ENCODE measurements around the gene CFAP298.

Gene CFAP298

GRCh38 chr21:32560896-32561295, 51.3 kb downstream of the CFAP298 start:
- H3K36me3 Mint-ChIP-seq (ENCODE audit: low read depth) = peaks cover 11% of the 10 kb centered on the region
- H3K4me3 Mint-ChIP-seq = no peak overlapping the region
- H3K27ac Mint-ChIP-seq = no peak overlapping the region
- TF ChIP-seq CTCF (IDR thresholded peaks at IDR 0.05) = no peak
- peaks cover 4% of the 10 kb centered on the region for H3K27me3 Mint-ChIP-seq (ENCODE audit: low read depth, poor library complexity)
- no peak for DNase-seq
- peaks cover 24% of the 10 kb centered on the region for H3K9me3 Mint-ChIP-seq
- no peaks in the 10 kb centered on the region for H3K4me1 Mint-ChIP-seq

DNA sequence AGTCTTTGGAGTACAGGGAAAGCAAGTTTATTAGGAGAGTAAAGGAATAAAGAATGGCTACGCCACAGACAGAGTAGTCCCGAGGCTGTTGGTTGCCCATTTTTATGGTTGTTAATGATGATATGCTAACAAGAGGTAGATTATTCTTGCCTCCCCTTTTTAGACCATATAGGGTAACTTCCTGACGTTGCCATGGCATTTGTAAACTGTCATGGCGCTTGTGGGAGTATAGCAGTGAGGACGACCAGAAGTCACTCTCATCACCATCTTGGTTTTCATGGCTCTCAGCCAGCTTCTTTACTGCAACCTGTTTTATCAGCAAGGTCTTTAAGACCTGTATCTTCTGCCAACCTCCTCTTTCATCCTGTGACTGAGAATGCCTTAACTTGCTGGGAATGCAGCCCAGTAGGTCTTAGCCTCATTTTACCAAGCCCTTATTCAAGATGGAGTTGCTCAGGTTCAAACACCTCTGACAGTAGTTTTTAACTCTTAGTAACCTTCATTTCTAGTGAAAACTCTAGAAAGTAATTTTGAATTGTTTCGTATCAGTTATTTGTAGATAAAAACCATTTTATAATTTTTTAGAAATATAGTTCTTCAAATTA, 53.1 kb downstream of the CFAP298 start:
- TF ChIP-seq CTCF (IDR thresholded peaks at IDR 0.05) = no peak
- no peak overlapping the region for H3K27ac Mint-ChIP-seq
- H3K4me1 Mint-ChIP-seq = no peaks in the 10 kb centered on the region
- no peak for DNase-seq
- peaks cover 7% of the 10 kb centered on the region for H3K9me3 Mint-ChIP-seq
- H3K36me3 Mint-ChIP-seq (ENCODE audit: low read depth) = no peaks in the 10 kb centered on the region
- peaks cover 4% of the 10 kb centered on the region for H3K27me3 Mint-ChIP-seq (ENCODE audit: low read depth, poor library complexity)
- no peak overlapping the region for H3K4me3 Mint-ChIP-seq

DNA sequence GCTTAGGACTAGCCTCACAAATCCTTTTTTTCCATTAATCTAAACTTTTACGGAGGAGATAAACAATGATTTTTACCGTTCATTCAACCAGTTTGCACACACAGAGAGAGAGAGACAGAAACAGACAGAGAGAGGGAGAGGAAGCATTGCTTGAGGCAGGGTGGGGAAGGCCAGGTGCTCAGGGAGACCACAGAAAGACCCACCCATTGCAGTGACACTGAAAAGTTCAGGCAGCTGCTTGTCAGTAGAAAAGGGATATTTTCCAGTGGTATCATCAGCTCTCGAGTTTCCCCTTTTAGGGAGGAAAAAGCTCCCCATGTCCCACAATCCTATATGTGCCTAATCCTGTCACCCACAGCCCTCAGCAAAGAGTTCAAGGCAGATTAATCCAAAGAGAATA, 54.1 kb downstream of the CFAP298 start:
- Mint-ChIP-seq H3K27ac (no peak overlapping the region), H3K36me3 (ENCODE audit: low read depth) (no peaks in the 10 kb centered on the region), H3K4me3 (no peak overlapping the region), H3K27me3 (ENCODE audit: low read depth, poor library complexity) (peaks cover 4% of the 10 kb centered on the region), H3K4me1 (no peaks in the 10 kb centered on the region), H3K9me3 (peaks cover 3% of the 10 kb centered on the region)
- no peak for TF ChIP-seq CTCF (IDR thresholded peaks at IDR 0.05)
- no peak for DNase-seq

DNA sequence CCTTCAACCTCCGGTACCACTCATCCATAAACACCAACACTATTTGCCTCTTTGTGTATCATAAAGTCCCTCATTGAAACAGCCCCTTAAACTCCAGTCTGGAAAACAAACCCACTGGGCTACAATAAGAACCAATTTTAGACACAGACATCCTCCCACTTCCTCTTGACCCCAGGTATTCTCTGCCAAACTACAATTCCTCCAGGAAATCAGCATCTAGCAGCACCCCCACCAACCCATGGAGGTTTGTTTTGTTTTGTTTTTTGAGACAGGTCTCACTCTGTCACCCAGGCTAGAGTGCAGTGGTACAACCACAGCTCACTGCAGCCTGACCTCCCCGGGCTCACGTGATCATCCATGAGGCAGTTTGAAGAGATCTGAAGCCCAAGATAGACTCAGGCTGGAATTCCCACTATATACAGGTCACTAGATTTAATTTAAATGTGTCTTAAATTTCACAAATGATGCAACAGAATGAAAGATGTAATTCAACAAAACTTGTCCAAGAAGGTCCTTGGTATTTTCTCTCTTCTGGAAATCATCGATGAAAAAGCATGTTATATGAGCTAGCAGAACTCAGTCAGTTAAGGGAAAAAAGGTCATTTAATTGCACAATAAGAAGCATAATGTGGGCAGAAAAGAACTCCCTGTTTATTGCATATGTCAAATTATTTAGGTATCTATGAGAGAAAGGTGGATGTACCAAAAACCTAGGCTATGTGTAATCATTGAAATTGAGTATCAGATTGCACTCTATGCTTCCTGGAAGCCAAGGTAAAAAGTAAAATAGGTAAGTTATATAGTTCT, 57.1 kb downstream of the CFAP298 start:
- no peak for TF ChIP-seq CTCF (IDR thresholded peaks at IDR 0.05)
- no peak overlapping the region for H3K27ac Mint-ChIP-seq
- no peak overlapping the region for H3K4me3 Mint-ChIP-seq

DNA sequence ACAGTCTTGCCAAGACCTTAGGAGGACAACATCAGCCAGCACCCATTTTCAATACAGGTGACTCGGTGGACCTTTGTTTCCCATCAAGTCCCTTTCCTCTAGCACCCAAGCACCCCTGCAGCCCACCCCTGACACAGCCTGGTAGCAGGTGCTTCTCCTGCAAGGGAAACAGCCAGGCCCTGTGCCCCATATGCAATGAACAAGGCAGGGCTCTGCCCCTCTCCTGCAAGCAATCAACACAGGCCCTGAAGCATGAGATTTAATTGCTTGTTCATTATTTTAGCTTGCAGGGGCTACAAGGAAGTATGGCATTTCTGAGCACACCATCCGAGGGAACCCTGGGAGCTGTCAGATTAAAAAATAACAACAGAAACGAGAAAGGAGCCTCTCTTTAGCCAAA, 62.3 kb downstream of the CFAP298 start:
- no peaks in the 10 kb centered on the region for H3K36me3 Mint-ChIP-seq (ENCODE audit: low read depth)
- H3K9me3 Mint-ChIP-seq = no peaks in the 10 kb centered on the region
- DNase-seq = no peak
- no peak for TF ChIP-seq CTCF (IDR thresholded peaks at IDR 0.05)
- no peak overlapping the region for H3K27ac Mint-ChIP-seq
- H3K27me3 Mint-ChIP-seq (ENCODE audit: low read depth, poor library complexity) = peaks cover 12% of the 10 kb centered on the region
- no peaks in the 10 kb centered on the region for H3K4me1 Mint-ChIP-seq
- H3K4me3 Mint-ChIP-seq = no peak overlapping the region

More for the DNA sequence above, 57.1 kb downstream of the CFAP298 start:
- H3K4me1 Mint-ChIP-seq = no peaks in the 10 kb centered on the region
- H3K27me3 Mint-ChIP-seq (ENCODE audit: low read depth, poor library complexity) = peaks cover 2% of the 10 kb centered on the region
- H3K9me3 Mint-ChIP-seq = no peaks in the 10 kb centered on the region
- H3K36me3 Mint-ChIP-seq (ENCODE audit: low read depth) = no peaks in the 10 kb centered on the region
- no peak for DNase-seq

- no peak for TF ChIP-seq CTCF (IDR thresholded peaks at IDR 0.05)
- Mint-ChIP-seq H3K9me3 (no peaks in the 10 kb centered on the region), H3K4me3 (no peak overlapping the region), H3K36me3 (ENCODE audit: low read depth) (no peaks in the 10 kb centered on the region), H3K27ac (no peak overlapping the region), H3K27me3 (ENCODE audit: low read depth, poor library complexity) (peaks cover 12% of the 10 kb centered on the region), H3K4me1 (no peaks in the 10 kb centered on the region)
- no peak for DNase-seq
Measured at GRCh38 chr21:32549440-32549839, 62.7 kb downstream of the CFAP298 start.
